ENCODE results near the gene HHAT. TPM values are rescaled to one million over a fixed set of nuclear protein-coding genes. Genes with fewer than 3 reads are reported as not detected.

HHAT gene
- total and polyA plus RNA-seq, 2 of the 13 experiments (the other 11 are each of a cell fraction or from before 2014, with no cell fraction given): 2.6 to 4.9 TPM

GRCh38 chr1:210594605-210595004 lies 265.9 kb downstream of the HHAT start:
- no TSS peak for BruUV-seq (replicated peaks)

More at GRCh38 chr1:210594605-210595004, 265.9 kb downstream of the HHAT start:
- intact Hi-C loops (cut with micrococcal nuclease; ENCODE audit: unreplicated experiment) (no loop called here), in situ Hi-C loops (cut with HindIII; ENCODE audit: extremely low pct_ligation_motif_present, low pct_unique_long_range_greater_than_20kb) (no loop called here)
- Histone ChIP-seq H3K4me1 (ENCODE audit: insufficient read depth, low read length) (no peaks in the 10 kb centered on the region), H4K20me1 (ENCODE audit: insufficient read depth, low read length) (no peaks in the 10 kb centered on the region), H3K9ac (ENCODE audit: insufficient read depth, low read depth, low read length) (no peak overlapping the region), H3K4me2 (ENCODE audit: low read depth, low read length) (no peak overlapping the region), H3K79me2 (ENCODE audit: insufficient read depth, low read length) (no peaks in the 10 kb centered on the region), H3K9me3 (ENCODE audit: low read length) (no peaks in the 10 kb centered on the region), H3K27me3 (ENCODE audit: control insufficient read depth in 1 of 2, insufficient read depth in 2 of 2, low read length in 2 of 2) (no peaks in the 10 kb centered on the region), H3K36me3 (replicated peaks in 1 of 2; ENCODE audit: control insufficient read depth in 1 of 2, insufficient read depth in 2 of 2, low read length in 2 of 2) (no peaks in the 10 kb centered on the region), H3K27ac (ENCODE audit: extremely low read length, insufficient read depth, low read length) (no peak overlapping the region), H2AFZ (ENCODE audit: low read length) (no peak overlapping the region), H3K4me3 (replicated peaks in 1 of 3; ENCODE audit: insufficient read depth in 1 of 3, low read depth in 2 of 3, low read length in 3 of 3) (no peak overlapping the region)
- 19% methylated on average over 3 of the region's 3 CpGs for WGBS (ENCODE audit: low lambda C conversion rate)
- ATAC-seq: no peak
- CTCF ChIA-PET (ENCODE audit: low intra/inter-chr PET ratio, low total read pairs): no interaction called here
- POLR2A ChIA-PET: no interaction called here
- no peak for DNase-seq (ENCODE audit: low spot score)
- no peak for FAIRE-seq
- TF ChIP-seq ZNF496 (CRISPR knock-in tag; IDR thresholded peaks at IDR 0.05; ENCODE audit: insufficient replicate concordance): no peak
- TF ChIP-seq PRMT3 (CRISPR knock-in tag; IDR thresholded peaks at IDR 0.05; ENCODE audit: borderline replicate concordance, low read depth): no peak
- no peak for TF ChIP-seq HOXA5 (CRISPR knock-in tag; IDR thresholded peaks at IDR 0.05)
- TF ChIP-seq KDM3A (CRISPR knock-in tag; IDR thresholded peaks at IDR 0.05; ENCODE audit: low read depth): no peak
- TF ChIP-seq ZNF33B (CRISPR knock-in tag; IDR thresholded peaks at IDR 0.05): no peak
- no peak for TF ChIP-seq MTA1 (CRISPR knock-in tag; IDR thresholded peaks at IDR 0.05; ENCODE audit: borderline replicate concordance)
- TF ChIP-seq ZNF512B (CRISPR knock-in tag; IDR thresholded peaks at IDR 0.05; ENCODE audit: borderline replicate concordance): no peak
- TF ChIP-seq HES4 (CRISPR knock-in tag; IDR thresholded peaks at IDR 0.05; ENCODE audit: borderline replicate concordance): no peak
- no peak for TF ChIP-seq ZNF275 (CRISPR knock-in tag; IDR thresholded peaks at IDR 0.05; ENCODE audit: borderline replicate concordance)
- TF ChIP-seq MAFF (IDR thresholded peaks at IDR 0.05; ENCODE audit: low read depth, low read length): 0 out of 2 replicates have a peak, but pooled peaks have one; percentile 44
- no peak for TF ChIP-seq SMC3 (IDR thresholded peaks at IDR 0.05; ENCODE audit: low read length)
- no peak for TF ChIP-seq PBX3 (CRISPR knock-in tag; IDR thresholded peaks at IDR 0.05; ENCODE audit: borderline replicate concordance)
- TF ChIP-seq SRSF1 (optimal IDR thresholded peaks at IDR 0.05; ENCODE audit: low read depth, low read length): no peak
- TF ChIP-seq ZNF850 (CRISPR knock-in tag; conservative IDR thresholded peaks at IDR 0.05): no peak
- peak; percentile 34 to 56; a peak in 3 of 4 replicates for TF ChIP-seq MAFK (conservative IDR thresholded peaks at IDR 0.05 in 1 of 2, IDR thresholded peaks at IDR 0.05 in 1 of 2; ENCODE audit: low read length in 2 of 2)
